Measurements from ENCODE around the gene TESK1. TPM values are rescaled to one million over a fixed set of nuclear protein-coding genes. Genes with fewer than 3 reads are reported as not detected.
A peak's percentile ranks its signal among the peaks of the same experiment; 100 is the strongest.

TESK1 gene
- total RNA-seq, 1 donor from 2014 or later: 6.6 TPM

DNA sequence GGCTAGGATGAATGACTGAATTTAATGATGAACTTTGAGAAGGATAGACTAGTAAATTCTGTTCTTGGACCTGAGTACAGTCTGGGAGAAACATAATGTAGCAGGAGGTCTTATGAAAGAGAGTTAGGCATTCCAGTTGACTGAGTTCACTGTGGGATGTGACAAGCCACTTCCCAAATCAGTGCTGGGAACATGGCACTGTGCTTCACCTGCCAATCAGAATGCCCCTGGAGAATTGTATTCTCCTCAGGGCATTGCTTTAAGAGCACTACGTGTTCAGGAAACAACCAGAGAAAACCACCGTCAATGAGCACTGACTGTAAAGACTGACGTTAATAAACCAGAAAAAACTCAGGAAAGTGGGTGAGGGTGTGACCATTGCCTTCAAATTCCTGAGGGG, 54.3 kb downstream of the TESK1 start:
- FAIRE-seq: no peak
- H3K27me3 ChIP-seq (ENCODE audit: control insufficient read depth, insufficient read depth, low read length): no peaks in the 10 kb centered on the region
- peaks cover 1% of the 10 kb centered on the region for H3K36me3 ChIP-seq (ENCODE audit: control insufficient read depth, insufficient read depth, low read length)
- no peak overlapping the region for H3K4me3 ChIP-seq (ENCODE audit: low read depth, low read length)
- DNase-seq (ENCODE audit: low read depth): peak; percentile 22
- TF ChIP-seq, protein P1, sequence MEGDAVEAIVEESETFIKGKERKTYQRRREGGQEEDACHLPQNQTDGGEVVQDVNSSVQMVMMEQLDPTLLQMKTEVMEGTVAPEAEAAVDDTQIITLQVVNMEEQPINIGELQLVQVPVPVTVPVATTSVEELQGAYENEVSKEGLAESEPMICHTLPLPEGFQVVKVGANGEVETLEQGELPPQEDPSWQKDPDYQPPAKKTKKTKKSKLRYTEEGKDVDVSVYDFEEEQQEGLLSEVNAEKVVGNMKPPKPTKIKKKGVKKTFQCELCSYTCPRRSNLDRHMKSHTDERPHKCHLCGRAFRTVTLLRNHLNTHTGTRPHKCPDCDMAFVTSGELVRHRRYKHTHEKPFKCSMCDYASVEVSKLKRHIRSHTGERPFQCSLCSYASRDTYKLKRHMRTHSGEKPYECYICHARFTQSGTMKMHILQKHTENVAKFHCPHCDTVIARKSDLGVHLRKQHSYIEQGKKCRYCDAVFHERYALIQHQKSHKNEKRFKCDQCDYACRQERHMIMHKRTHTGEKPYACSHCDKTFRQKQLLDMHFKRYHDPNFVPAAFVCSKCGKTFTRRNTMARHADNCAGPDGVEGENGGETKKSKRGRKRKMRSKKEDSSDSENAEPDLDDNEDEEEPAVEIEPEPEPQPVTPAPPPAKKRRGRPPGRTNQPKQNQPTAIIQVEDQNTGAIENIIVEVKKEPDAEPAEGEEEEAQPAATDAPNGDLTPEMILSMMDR (IDR thresholded peaks at IDR 0.05; ENCODE audit: insufficient read depth, low read length, severe bottlenecking): no peak

Other genes starting within 250 kb of the TESK1 start
- 4.5 and 4.9 TPM in 2 replicates for gene RUSC2, start 115.2 kb upstream of the TESK1 start, total RNA-seq
- gene CD72, start 13.2 kb downstream of the TESK1 start, total RNA-seq: 0.79 and 0.90 TPM in 2 replicates
- gene SIT1, start 45.7 kb downstream of the TESK1 start, total RNA-seq: not detected in 2 replicates
- 15,881 and 37,648 TPM in 2 replicates for gene RMRP, start 52.8 kb downstream of the TESK1 start, total RNA-seq
- gene CCDC107, start 53.0 kb downstream of the TESK1 start, total RNA-seq: 11.4 and 13.7 TPM in 2 replicates
- 0.13 and 0.79 TPM in 2 replicates for gene ARHGEF39, start 59.9 kb downstream of the TESK1 start, total RNA-seq
- 3.2 and 28.5 TPM in 2 replicates for gene CA9, start 68.7 kb downstream of the TESK1 start, total RNA-seq
- gene TPM2, start 84.7 kb downstream of the TESK1 start, total RNA-seq: 46.1 and 57.7 TPM in 2 replicates
- 71.0 and 79.0 TPM in 2 replicates for gene TLN1, start 126.9 kb downstream of the TESK1 start, total RNA-seq
- gene CREB3, start 127.4 kb downstream of the TESK1 start, total RNA-seq: 45.4 and 57.9 TPM in 2 replicates
- gene GBA2, start 144.0 kb downstream of the TESK1 start, total RNA-seq: 34.8 and 37.9 TPM in 2 replicates
- 11.8 and 16.8 TPM in 2 replicates for gene RGP1, start 144.0 kb downstream of the TESK1 start, total RNA-seq
- gene MSMP, start 149.0 kb downstream of the TESK1 start, total RNA-seq: not detected in 2 replicates
- 5.0 and 7.9 TPM in 2 replicates for gene NPR2, start 186.3 kb downstream of the TESK1 start, total RNA-seq
- 0.13 and 0.26 TPM in 2 replicates for gene SPAG8, start 207.0 kb downstream of the TESK1 start, total RNA-seq
- gene HINT2, start 209.8 kb downstream of the TESK1 start, total RNA-seq: 22.6 and 22.7 TPM in 2 replicates
- not detected in 2 replicates for gene FAM221B, start 223.5 kb downstream of the TESK1 start, total RNA-seq
- gene TMEM8B, start 224.0 kb downstream of the TESK1 start, total RNA-seq: 0.79 and 1.5 TPM in 2 replicates